ENCODE results near the gene PF4V1.

PF4V1 gene

DNA sequence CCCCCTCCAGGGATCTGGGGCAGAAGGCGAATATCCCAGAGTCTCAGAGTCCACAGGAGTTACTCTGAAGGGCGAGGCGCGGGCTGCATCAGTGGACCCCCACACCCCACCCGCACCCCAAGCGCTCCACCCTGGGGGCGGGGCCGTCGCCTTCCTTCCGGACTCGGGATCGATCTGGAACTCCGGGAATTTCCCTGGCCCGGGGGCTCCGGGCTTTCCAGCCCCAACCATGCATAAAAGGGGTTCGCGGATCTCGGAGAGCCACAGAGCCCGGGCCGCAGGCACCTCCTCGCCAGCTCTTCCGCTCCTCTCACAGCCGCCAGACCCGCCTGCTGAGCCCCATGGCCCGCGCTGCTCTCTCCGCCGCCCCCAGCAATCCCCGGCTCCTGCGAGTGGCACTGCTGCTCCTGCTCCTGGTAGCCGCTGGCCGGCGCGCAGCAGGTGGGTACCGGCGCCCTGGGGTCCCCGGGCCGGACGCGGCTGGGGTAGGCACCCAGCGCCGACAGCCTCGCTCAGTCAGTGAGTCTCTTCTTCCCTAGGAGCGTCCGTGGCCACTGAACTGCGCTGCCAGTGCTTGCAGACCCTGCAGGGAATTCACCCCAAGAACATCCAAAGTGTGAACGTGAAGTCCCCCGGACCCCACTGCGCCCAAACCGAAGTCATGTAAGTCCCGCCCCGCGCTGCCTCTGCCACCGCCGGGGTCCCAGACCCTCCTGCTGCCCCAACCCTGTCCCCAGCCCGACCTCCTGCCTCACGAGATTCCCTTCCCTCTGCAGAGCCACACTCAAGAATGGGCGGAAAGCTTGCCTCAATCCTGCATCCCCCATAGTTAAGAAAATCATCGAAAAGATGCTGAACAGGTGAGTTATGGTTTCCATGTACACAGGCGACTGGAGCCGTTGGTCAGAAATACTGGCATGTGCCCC is 16.3 kb downstream of the PF4V1 start, which contains the start of gene CXCL1:
Gene CXCL1 (plus strand): TSS at position 264 of the 926 bp plus-strand sequence. CDS start 78 bp downstream, at position 342.
- peaks cover 18% of the 10 kb centered on the region for H3K27me3 ChIP-seq
- no peak within 1 kb of the TSS for H3K4me3 ChIP-seq (ENCODE audit: low read depth, low read length)
- TF ChIP-seq, protein P1, sequence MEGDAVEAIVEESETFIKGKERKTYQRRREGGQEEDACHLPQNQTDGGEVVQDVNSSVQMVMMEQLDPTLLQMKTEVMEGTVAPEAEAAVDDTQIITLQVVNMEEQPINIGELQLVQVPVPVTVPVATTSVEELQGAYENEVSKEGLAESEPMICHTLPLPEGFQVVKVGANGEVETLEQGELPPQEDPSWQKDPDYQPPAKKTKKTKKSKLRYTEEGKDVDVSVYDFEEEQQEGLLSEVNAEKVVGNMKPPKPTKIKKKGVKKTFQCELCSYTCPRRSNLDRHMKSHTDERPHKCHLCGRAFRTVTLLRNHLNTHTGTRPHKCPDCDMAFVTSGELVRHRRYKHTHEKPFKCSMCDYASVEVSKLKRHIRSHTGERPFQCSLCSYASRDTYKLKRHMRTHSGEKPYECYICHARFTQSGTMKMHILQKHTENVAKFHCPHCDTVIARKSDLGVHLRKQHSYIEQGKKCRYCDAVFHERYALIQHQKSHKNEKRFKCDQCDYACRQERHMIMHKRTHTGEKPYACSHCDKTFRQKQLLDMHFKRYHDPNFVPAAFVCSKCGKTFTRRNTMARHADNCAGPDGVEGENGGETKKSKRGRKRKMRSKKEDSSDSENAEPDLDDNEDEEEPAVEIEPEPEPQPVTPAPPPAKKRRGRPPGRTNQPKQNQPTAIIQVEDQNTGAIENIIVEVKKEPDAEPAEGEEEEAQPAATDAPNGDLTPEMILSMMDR (IDR thresholded peaks at IDR 0.05; ENCODE audit: low read depth, low read length), result no peak
- H3K9me3 ChIP-seq, result no peaks in the 10 kb centered on the region
- no peaks in the 10 kb centered on the region for H3K36me3 ChIP-seq
- H3K4me1 ChIP-seq, result no peaks in the 10 kb centered on the region
- DNase-seq, result no peak

DNA sequence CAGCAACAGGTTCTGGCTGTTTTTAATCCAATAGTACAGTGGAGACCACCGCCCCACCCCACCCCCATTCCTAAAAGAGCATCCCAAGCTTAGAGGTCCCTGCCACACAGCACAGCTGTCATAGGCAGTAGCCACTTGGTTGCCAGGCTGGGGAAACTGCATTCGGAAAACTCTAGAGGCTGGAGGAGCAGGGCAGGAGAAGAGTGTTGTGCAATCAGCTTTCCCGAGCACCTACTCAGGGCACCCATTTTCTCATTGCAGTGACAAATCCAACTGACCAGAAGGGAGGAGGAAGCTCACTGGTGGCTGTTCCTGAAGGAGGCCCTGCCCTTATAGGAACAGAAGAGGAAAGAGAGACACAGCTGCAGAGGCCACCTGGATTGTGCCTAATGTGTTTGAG is 17.2 kb downstream of the PF4V1 start:
- DNase-seq, result no peak
- H3K36me3 ChIP-seq, result no peaks in the 10 kb centered on the region
- no peaks in the 10 kb centered on the region for H3K9me3 ChIP-seq
- peaks cover 18% of the 10 kb centered on the region for H3K27me3 ChIP-seq
- H3K4me1 ChIP-seq, result no peaks in the 10 kb centered on the region
- H3K4me3 ChIP-seq (ENCODE audit: low read depth, low read length), result no peak overlapping the region
- TF ChIP-seq, protein P1 (IDR thresholded peaks at IDR 0.05; ENCODE audit: low read depth, low read length), result no peak

DNA sequence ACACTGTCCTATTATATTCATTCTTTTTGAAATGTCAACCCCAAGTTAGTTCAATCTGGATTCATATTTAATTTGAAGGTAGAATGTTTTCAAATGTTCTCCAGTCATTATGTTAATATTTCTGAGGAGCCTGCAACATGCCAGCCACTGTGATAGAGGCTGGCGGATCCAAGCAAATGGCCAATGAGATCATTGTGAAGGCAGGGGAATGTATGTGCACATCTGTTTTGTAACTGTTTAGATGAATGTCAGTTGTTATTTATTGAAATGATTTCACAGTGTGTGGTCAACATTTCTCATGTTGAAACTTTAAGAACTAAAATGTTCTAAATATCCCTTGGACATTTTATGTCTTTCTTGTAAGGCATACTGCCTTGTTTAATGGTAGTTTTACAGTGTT is 17.7 kb downstream of the PF4V1 start:
- no peak for DNase-seq
- no peaks in the 10 kb centered on the region for H3K36me3 ChIP-seq
- no peaks in the 10 kb centered on the region for H3K4me1 ChIP-seq
- H3K9me3 ChIP-seq, result no peaks in the 10 kb centered on the region
- TF ChIP-seq, protein P1 (IDR thresholded peaks at IDR 0.05; ENCODE audit: low read depth, low read length), result no peak
- peaks cover 18% of the 10 kb centered on the region for H3K27me3 ChIP-seq
- no peak overlapping the region for H3K4me3 ChIP-seq (ENCODE audit: low read depth, low read length)

DNA sequence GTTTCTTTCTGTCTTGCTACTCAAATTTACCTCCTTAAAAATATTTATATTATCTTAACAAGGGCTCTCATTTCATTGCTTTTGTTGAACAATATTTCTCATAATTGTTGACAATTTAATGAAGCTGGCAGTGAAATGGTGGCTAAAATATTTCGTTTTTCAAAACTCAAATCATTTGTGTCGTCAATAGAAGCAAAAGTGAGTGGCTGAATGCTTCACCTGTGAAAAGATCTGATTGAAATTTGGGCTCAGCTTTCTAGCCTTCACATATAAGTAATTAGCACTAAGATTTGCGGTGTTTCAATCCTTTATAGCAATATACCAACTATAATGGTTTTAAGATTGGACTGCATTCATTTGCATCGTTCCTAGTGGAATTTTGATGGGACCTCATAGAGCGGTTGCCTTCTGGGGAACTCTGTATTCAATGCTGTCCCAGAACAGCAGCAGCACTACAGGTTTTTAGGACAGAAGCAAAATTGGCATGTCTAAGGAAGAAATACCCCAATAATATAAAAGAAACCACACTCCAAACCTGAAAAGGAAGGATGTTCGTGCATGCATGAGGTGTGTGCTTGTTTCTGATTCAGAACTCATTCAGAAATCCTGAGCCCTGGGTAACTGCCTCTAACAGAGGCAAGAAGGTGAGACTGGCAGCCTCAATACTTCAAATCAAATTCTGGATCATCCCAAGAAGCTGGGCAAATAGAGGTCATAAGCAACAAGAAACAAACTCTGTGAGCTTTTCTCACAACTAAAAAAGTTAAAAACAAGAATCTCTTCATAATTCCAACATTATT is 18.6 kb downstream of the PF4V1 start:
- H3K4me3 ChIP-seq (ENCODE audit: low read depth, low read length), result no peak overlapping the region
- DNase-seq, result no peak
- no peaks in the 10 kb centered on the region for H3K9me3 ChIP-seq
- H3K27me3 ChIP-seq, result peaks cover 18% of the 10 kb centered on the region
- H3K36me3 ChIP-seq, result no peaks in the 10 kb centered on the region
- H3K4me1 ChIP-seq, result no peaks in the 10 kb centered on the region
- TF ChIP-seq, protein P1 (IDR thresholded peaks at IDR 0.05; ENCODE audit: low read depth, low read length), result no peak

- Histone ChIP-seq H3K36me3 (no peaks in the 10 kb centered on the region), H3K4me3 (ENCODE audit: low read depth, low read length) (no peak overlapping the region), H3K27me3 (peaks cover 18% of the 10 kb centered on the region), H3K9me3 (no peaks in the 10 kb centered on the region), H3K4me1 (no peaks in the 10 kb centered on the region)
- DNase-seq, result no peak
- TF ChIP-seq, protein P1 (IDR thresholded peaks at IDR 0.05; ENCODE audit: low read depth, low read length), result no peak
Observed at GRCh38 chr4:73872316-73873108, 19.4 kb downstream of the PF4V1 start.
